Testis (tissue), 3 donors: ENCODE measurements around the gene MPHOSPH9. TPM values are rescaled to one million over a fixed set of nuclear protein-coding genes. Genes with fewer than 3 reads are reported as not detected.

Source experiments
- DNase-seq: peaks from one replicate; pipeline ENCODE4 v3.0.0-alpha.2; 2019
- H3K27ac ChIP-seq, 2 donors: fragments of 200-600 bp; sonication (generic); one replicate each; pipeline ENCODE4 v1.5.1; 2019
- H3K27me3 ChIP-seq: fragments of 200-600 bp; sonication (generic); one replicate; pipeline ENCODE4 v1.5.1; 2019
- H3K36me3 ChIP-seq: fragments of 200-600 bp; sonication (generic); one replicate; pipeline ENCODE4 v1.5.1; 2017; ENCODE audit warnings: low read depth; ENCODE audit errors: missing control alignments
- H3K4me1 ChIP-seq: fragments of 200-600 bp; sonication (generic); one replicate; pipeline ENCODE4 v1.5.1; 2019
- H3K4me3 ChIP-seq, 2 donors: fragments of 200-600 bp; sonication (generic); one replicate each; pipeline ENCODE4 v1.5.1; 2017 to 2019
- H3K9me3 ChIP-seq: fragments of 200-600 bp; sonication (generic); one replicate; pipeline ENCODE4 v1.5.1; 2017
- CTCF ChIP-seq, 3 experiments: fragments of 450-650 bp in 2 of 3; fragments of 200-600 bp in 1 of 3; sonication (generic) in 1 of 3; IDR thresholded peaks; one replicate each; pipeline ENCODE4 v1.5.1; 2016 to 2019; ENCODE audit warnings: antibody characterized with exemption in 3 of 3, mild to moderate bottlenecking in 2 of 3, moderate library complexity in 1 of 3
- POLR2A ChIP-seq: fragments of 450-650 bp; IDR thresholded peaks from one replicate; pipeline ENCODE4 v1.6.1; 2017; ENCODE audit warnings: antibody characterized with exemption, mild to moderate bottlenecking, moderate library complexity
- WGBS, 2 donors: methylation state at CpG; one replicate each; pipeline ENCODE4 v1.1.5; 2018; 5-methylcytosine and 5-hydroxymethylcytosine counted together
- intact Hi-C: fragments of 100-400 bp; cut with DNase I; formaldehyde crosslinking; loops from one replicate; pipeline ENCODE4 v1.15.1; 2023; ENCODE audit warnings: low total_unique reads
- polyA plus RNA-seq: library from polyadenylated mRNA; stranded (reverse); fragments of 350-450 nt; fragmentation: Illumina TruSeq; extraction: RNeasy Lipid Tissue Mini Kit (QIAGEN cat#74804); gene quantifications from one replicate; pipeline ENCODE4 v1.2.3, GENCODE V29; 2014; ENCODE audit warnings: low read depth, low replicate concordance; ENCODE audit not compliant: insufficient read depth
- total RNA-seq, 2 donors: library from RNA; depleted of rRNA; stranded (reverse); fragments of >200 nt; gene quantifications; one replicate each; pipeline ENCODE4 v1.2.3, GENCODE V29; 2016

Gene MPHOSPH9
- total and polyA plus RNA-seq, 3 donors from 2014 or later = 28.8 to 81.1 (median 60.3) TPM

GRCh38 chr12:123148655-123149054, 84.3 kb downstream of the MPHOSPH9 start:
- Histone ChIP-seq H3K27me3 (no peaks in the 10 kb centered on the region), H3K4me1 (peaks cover 19% of the 10 kb centered on the region), H3K27ac (peak overlapping the region in 1 of 2 donors; percentile 90), H3K9me3 (no peaks in the 10 kb centered on the region), H3K36me3 (no peaks in the 10 kb centered on the region), H3K4me3 (no peak overlapping the region)
- DNase-seq = no peak
- TF ChIP-seq POLR2A = no peak
- TF ChIP-seq CTCF (IDR thresholded peaks at IDR 0.05) = no peak
- WGBS, 2 donors = 62% methylated on average over 5 of the region's 5 CpGs
- intact Hi-C loops = loop anchor here (10.0 kb wide), 3 partner anchors 54 to 164 kb away; partner anchors contain the start of gene ARL6IP4

GRCh38 chr12:123148223-123148622, 84.7 kb downstream of the MPHOSPH9 start:
- no peaks in the 10 kb centered on the region for H3K36me3 ChIP-seq
- H3K27ac ChIP-seq = no peak overlapping the region
- H3K27me3 ChIP-seq = no peaks in the 10 kb centered on the region
- TF ChIP-seq CTCF (IDR thresholded peaks at IDR 0.05) (no peak), POLR2A (no peak)
- no peak for DNase-seq
- no peaks in the 10 kb centered on the region for H3K9me3 ChIP-seq
- H3K4me1 ChIP-seq = peaks cover 23% of the 10 kb centered on the region
- 56 to 70% methylated on average over 9 of the region's 9 CpGs for WGBS, 2 donors
- intact Hi-C loops = loop anchor here (10.0 kb wide), 3 partner anchors 53 to 163 kb away; partner anchors contain the start of gene ARL6IP4
- no peak overlapping the region for H3K4me3 ChIP-seq

GRCh38 chr12:123145211-123145610, 87.7 kb downstream of the MPHOSPH9 start:
- Histone ChIP-seq H3K27me3 (no peaks in the 10 kb centered on the region), H3K4me3 (no peak overlapping the region), H3K4me1 (peaks cover 52% of the 10 kb centered on the region), H3K9me3 (no peaks in the 10 kb centered on the region), H3K27ac (no peak overlapping the region), H3K36me3 (no peaks in the 10 kb centered on the region)
- intact Hi-C loops = loop anchor here (10.0 kb wide), 3 partner anchors 50 to 160 kb away; partner anchors contain the start of gene ARL6IP4
- 69 to 94% methylated on average over 2 of the region's 2 CpGs for WGBS, 2 donors
- no peak for DNase-seq
- TF ChIP-seq CTCF (IDR thresholded peaks at IDR 0.05) (no peak), POLR2A (no peak)

GRCh38 chr12:123143736-123144461, 89.0 kb downstream of the MPHOSPH9 start:
- WGBS, 2 donors = 84 to 92% methylated on average over 4 of the region's 4 CpGs
- TF ChIP-seq POLR2A = no peak
- no peak for TF ChIP-seq CTCF (IDR thresholded peaks at IDR 0.05)
- Histone ChIP-seq H3K4me3 (no peak overlapping the region), H3K9me3 (no peaks in the 10 kb centered on the region), H3K4me1 (peaks cover 50% of the 10 kb centered on the region), H3K27ac (peak overlapping the region in 1 of 2 donors; percentile 58), H3K36me3 (no peaks in the 10 kb centered on the region), H3K27me3 (no peaks in the 10 kb centered on the region)
- intact Hi-C loops = loop anchor here (10.0 kb wide), 3 partner anchors 49 to 159 kb away; partner anchors contain the start of gene ARL6IP4
- no peak for DNase-seq
